Progenitor cell of endocrine pancreas (in vitro differentiated cells): ENCODE results near the gene KCNMA1. TPM values are rescaled to one million over a fixed set of nuclear protein-coding genes. Genes with fewer than 3 reads are reported as not detected.

Experiments
- DNase-seq: peaks from one replicate; pipeline ENCODE4 v3.0.0; 2021; ENCODE audit warnings: low spot score; ENCODE audit not compliant: unreplicated experiment
- H3K27ac Mint-ChIP-seq: 2 replicates; pipeline ENCODE4 v1.8.0; 2021; ENCODE audit warnings: mild to moderate bottlenecking, moderate library complexity, mixed read lengths
- H3K27me3 Mint-ChIP-seq: 2 replicates; pipeline ENCODE4 v1.8.0; 2021; ENCODE audit warnings: mixed read lengths
- H3K36me3 Mint-ChIP-seq: 2 replicates; pipeline ENCODE4 v1.8.0; 2022; ENCODE audit warnings: mixed read lengths; ENCODE audit not compliant: insufficient read depth
- H3K4me1 Mint-ChIP-seq: 2 replicates; pipeline ENCODE4 v1.8.0; 2021; ENCODE audit warnings: low read depth, mixed read lengths
- H3K4me3 Mint-ChIP-seq: 2 replicates; pipeline ENCODE4 v1.8.0; 2021; ENCODE audit warnings: low read depth, mild to moderate bottlenecking, moderate library complexity, mixed read lengths
- H3K9me3 Mint-ChIP-seq: 2 replicates; pipeline ENCODE4 v1.8.0; 2021; ENCODE audit warnings: low read depth, mixed read lengths
- total RNA-seq: library from RNA; stranded (reverse); gene quantifications from 2 replicates; pipeline ENCODE4 v1.2.1, GENCODE V29; 2021
- TF ChIP-seq, protein P1 (sequence below): fragments of 200-600 bp; sonication (generic); IDR thresholded peaks from one replicate; pipeline ENCODE4 v1.5.0; 2021; ENCODE audit warnings: antibody characterized with exemption, mild to moderate bottlenecking; ENCODE audit not compliant: unreplicated experiment

Gene KCNMA1
- total RNA-seq, 1 donor from 2014 or later = 5.8 TPM

DNA sequence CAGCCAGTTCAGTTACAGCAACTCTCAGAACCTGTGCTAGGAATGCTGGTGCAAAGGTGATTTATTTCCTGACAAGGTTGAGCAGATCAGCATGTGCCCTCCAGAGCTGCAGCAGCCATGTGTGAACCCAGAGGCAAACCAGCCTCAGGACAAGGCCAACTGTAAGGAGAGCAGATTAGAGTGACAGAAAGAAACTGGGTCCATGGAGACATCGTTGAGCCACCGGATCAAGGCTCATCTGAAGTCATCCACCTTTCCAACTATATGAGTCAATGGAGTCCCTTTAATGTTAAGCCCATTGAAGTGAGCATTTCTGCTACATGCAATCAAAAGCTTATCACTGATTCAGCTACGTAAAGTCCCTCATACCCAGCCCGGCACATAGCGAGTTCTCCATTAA, 26.4 kb downstream of the KCNMA1 start:
- TF ChIP-seq, protein P1, sequence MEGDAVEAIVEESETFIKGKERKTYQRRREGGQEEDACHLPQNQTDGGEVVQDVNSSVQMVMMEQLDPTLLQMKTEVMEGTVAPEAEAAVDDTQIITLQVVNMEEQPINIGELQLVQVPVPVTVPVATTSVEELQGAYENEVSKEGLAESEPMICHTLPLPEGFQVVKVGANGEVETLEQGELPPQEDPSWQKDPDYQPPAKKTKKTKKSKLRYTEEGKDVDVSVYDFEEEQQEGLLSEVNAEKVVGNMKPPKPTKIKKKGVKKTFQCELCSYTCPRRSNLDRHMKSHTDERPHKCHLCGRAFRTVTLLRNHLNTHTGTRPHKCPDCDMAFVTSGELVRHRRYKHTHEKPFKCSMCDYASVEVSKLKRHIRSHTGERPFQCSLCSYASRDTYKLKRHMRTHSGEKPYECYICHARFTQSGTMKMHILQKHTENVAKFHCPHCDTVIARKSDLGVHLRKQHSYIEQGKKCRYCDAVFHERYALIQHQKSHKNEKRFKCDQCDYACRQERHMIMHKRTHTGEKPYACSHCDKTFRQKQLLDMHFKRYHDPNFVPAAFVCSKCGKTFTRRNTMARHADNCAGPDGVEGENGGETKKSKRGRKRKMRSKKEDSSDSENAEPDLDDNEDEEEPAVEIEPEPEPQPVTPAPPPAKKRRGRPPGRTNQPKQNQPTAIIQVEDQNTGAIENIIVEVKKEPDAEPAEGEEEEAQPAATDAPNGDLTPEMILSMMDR = no peak
- no peak overlapping the region for H3K27ac Mint-ChIP-seq
- DNase-seq = no peak
- peaks cover 57% of the 10 kb centered on the region for H3K27me3 Mint-ChIP-seq
- H3K9me3 Mint-ChIP-seq = no peaks in the 10 kb centered on the region
- no peak overlapping the region for H3K4me3 Mint-ChIP-seq
- peaks cover 2% of the 10 kb centered on the region for H3K4me1 Mint-ChIP-seq
- H3K36me3 Mint-ChIP-seq = no peaks in the 10 kb centered on the region

- H3K4me3 Mint-ChIP-seq = no peak overlapping the region
- H3K27me3 Mint-ChIP-seq = peaks cover 50% of the 10 kb centered on the region
- H3K4me1 Mint-ChIP-seq = peaks cover 2% of the 10 kb centered on the region
- no peaks in the 10 kb centered on the region for H3K9me3 Mint-ChIP-seq
- peak overlapping the region; percentile 65 for H3K27ac Mint-ChIP-seq
- no peaks in the 10 kb centered on the region for H3K36me3 Mint-ChIP-seq
- DNase-seq = no peak
- TF ChIP-seq, protein P1 = no peak
These were observed 27.8 kb downstream of the KCNMA1 start for GRCh38 chr10:77609781-77610272.

DNA sequence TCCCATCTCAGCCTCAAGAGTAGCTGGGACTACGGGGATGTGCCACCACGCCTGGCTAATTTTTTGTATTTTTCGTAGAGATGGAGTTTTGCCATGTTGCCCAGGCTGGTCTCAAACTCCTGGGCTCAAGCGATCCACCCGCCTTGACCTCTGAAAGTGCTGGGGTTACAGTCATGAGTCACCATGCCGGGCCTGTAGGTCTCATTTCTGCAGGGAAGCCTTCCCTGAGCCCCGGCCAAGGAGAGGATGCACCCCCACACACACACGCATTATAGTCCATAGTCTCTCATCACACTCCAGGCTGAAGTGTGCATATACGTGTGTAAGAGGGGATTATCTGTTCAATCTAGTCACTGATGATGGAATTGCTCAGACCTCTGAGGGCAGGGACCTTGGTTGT, 29.3 kb downstream of the KCNMA1 start:
- no peak overlapping the region for H3K27ac Mint-ChIP-seq
- no peaks in the 10 kb centered on the region for H3K36me3 Mint-ChIP-seq
- TF ChIP-seq, protein P1 = no peak
- H3K9me3 Mint-ChIP-seq = no peaks in the 10 kb centered on the region
- H3K4me1 Mint-ChIP-seq = peaks cover 2% of the 10 kb centered on the region
- DNase-seq = no peak
- H3K4me3 Mint-ChIP-seq = no peak overlapping the region
- H3K27me3 Mint-ChIP-seq = peaks cover 42% of the 10 kb centered on the region

DNA sequence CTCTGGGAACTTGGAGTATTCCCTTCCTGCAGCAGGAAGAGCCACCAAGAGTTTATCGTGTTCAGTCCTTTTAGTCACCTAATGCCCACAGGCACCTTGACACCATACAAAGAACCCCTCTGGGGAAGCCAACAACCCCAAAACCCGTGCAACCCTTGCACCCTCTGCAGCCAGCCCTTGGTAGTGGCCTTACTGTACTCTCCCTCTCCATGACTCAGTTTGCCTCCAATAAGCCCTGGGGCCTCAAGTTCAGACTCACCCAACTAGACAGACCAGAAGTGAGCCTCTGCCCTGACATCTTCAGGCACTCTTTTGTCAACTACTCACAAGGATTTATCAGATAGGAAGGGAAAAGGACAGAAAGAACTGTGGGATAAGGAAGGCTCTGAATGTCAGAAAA, 30.9 kb downstream of the KCNMA1 start:
- H3K27ac Mint-ChIP-seq = no peak overlapping the region
- H3K4me1 Mint-ChIP-seq = peaks cover 2% of the 10 kb centered on the region

GRCh38 chr10:77605466-77605865, 32.1 kb downstream of the KCNMA1 start:
- no peak overlapping the region for H3K4me3 Mint-ChIP-seq
- DNase-seq = no peak

More for the DNA sequence above, 30.9 kb downstream of the KCNMA1 start:
- H3K27me3 Mint-ChIP-seq = peaks cover 32% of the 10 kb centered on the region
- DNase-seq = no peak
- no peaks in the 10 kb centered on the region for H3K9me3 Mint-ChIP-seq
- H3K36me3 Mint-ChIP-seq = no peaks in the 10 kb centered on the region
- H3K4me3 Mint-ChIP-seq = no peak overlapping the region
- TF ChIP-seq, protein P1 = no peak

More at GRCh38 chr10:77605466-77605865, 32.1 kb downstream of the KCNMA1 start:
- Mint-ChIP-seq H3K4me1 (peaks cover 2% of the 10 kb centered on the region), H3K27me3 (peaks cover 38% of the 10 kb centered on the region), H3K27ac (no peak overlapping the region), H3K36me3 (no peaks in the 10 kb centered on the region), H3K9me3 (no peaks in the 10 kb centered on the region)
- TF ChIP-seq, protein P1 = no peak
